Endothelial cell of umbilical vein (primary cell): ENCODE results near the gene PRKAG2. TPM values are rescaled to one million over a fixed set of nuclear protein-coding genes. Genes with fewer than 3 reads are reported as not detected.

Experiments
- BruUV-seq: library from RNA; stranded (reverse); fragments of 400-500 nt; replicated peaks from 2 replicates; lab custom pipeline; 2021; lab: Mats Ljungman, UMichigan
- CTCF ChIA-PET: fragments of 300-600, 350-600 bp; sonication (Branson Sonifier 250); formaldehyde crosslinking; loops from one replicate; lab custom pipeline; 2021; ENCODE audit warnings: antibody characterized with exemption, inconsistent platforms; lab: Charles Lee
- POLR2A ChIA-PET: fragments of 300-600, 350-600 bp; sonication (Branson Sonifier 250); formaldehyde crosslinking; loops from one replicate; lab custom pipeline; 2021; ENCODE audit warnings: antibody characterized with exemption, inconsistent platforms; lab: Charles Lee
- DNase-seq: peaks from one replicate; pipeline ENCODE4 v3.0.0-alpha.2; 2011; ENCODE audit warnings: low read depth, low spot score
- FAIRE-seq: peaks from 2 replicates; lab custom pipeline; 2011; peaks lifted over from hg19 to GRCh38; lab: Jason Lieb, UNC
- H2AFZ ChIP-seq: 2 replicates; pipeline ENCODE4 v1.6.0; 2012; ENCODE audit warnings: low read depth, low read length, control low read depth, inconsistent platforms
- H3K27ac ChIP-seq: 2 replicates; pipeline ENCODE4 v1.5.1; 2011; ENCODE audit warnings: low read depth, mild to moderate bottlenecking, control low read depth, low read length, moderate library complexity; ENCODE audit not compliant: insufficient read depth
- H3K27me3 ChIP-seq, 2 experiments: 2 replicates each; pipeline versions ENCODE4 v1.6.0 to v1.6.1; 2011; ENCODE audit warnings: low read length in 2 of 2, mixed read lengths in 1 of 2; ENCODE audit not compliant: control insufficient read depth in 2 of 2, insufficient read depth in 2 of 2
- H3K36me3 ChIP-seq, 2 experiments: 2 replicates in 1 of 2; 3 replicates in 1 of 2; pipeline ENCODE4 v1.5.1; 2011; ENCODE audit warnings: low read length in 2 of 2, mild to moderate bottlenecking in 1 of 2, moderate library complexity in 1 of 2; ENCODE audit not compliant: control insufficient read depth in 2 of 2, insufficient read depth in 2 of 2; ENCODE audit errors: extremely low read depth in 1 of 2
- H3K4me1 ChIP-seq: 3 replicates; pipeline ENCODE4 v1.5.1; 2011; ENCODE audit warnings: mild to moderate bottlenecking, low read length; ENCODE audit not compliant: control insufficient read depth, insufficient read depth; ENCODE audit errors: extremely low read depth
- H3K4me2 ChIP-seq: 2 replicates; pipeline ENCODE4 v1.6.1; 2011; ENCODE audit warnings: low read length, control low read depth, mixed read lengths; ENCODE audit not compliant: insufficient read depth
- H3K4me3 ChIP-seq, 3 experiments: fragments of 200-600 bp in 1 of 3; sonication (generic), shearing (Covaris generic) in 1 of 3; replicated peaks in 1 of 3; 2 replicates each; pipeline ENCODE4 v1.5.1; 2011 to 2016; ENCODE audit warnings: control low read depth in 3 of 3, low read length in 3 of 3, mild to moderate bottlenecking in 2 of 3, inconsistent platforms in 1 of 3, low read depth in 1 of 3, moderate library complexity in 1 of 3; ENCODE audit not compliant: insufficient read depth in 1 of 3
- H3K79me2 ChIP-seq: 2 replicates; pipeline ENCODE4 v1.6.0; 2012; ENCODE audit warnings: low read length, inconsistent platforms; ENCODE audit not compliant: control insufficient read depth, insufficient read depth
- H3K9ac ChIP-seq: replicated peaks from 2 replicates; pipeline ENCODE3; 2011; ENCODE audit warnings: low read length, control low read depth; ENCODE audit not compliant: insufficient read depth; ENCODE audit errors: extremely low read depth
- H3K9me1 ChIP-seq: replicated peaks from 3 replicates; pipeline ENCODE4 v1.6.0; 2011; ENCODE audit warnings: mild to moderate bottlenecking, low read length; ENCODE audit not compliant: control insufficient read depth, insufficient read depth; ENCODE audit errors: extremely low read depth
- H3K9me3 ChIP-seq: replicated peaks from 2 replicates; pipeline ENCODE4 v1.5.1; 2012; ENCODE audit warnings: low read length, inconsistent platforms; ENCODE audit not compliant: control insufficient read depth, insufficient read depth
- H4K20me1 ChIP-seq: replicated peaks from 2 replicates; pipeline ENCODE3; 2011; ENCODE audit warnings: mild to moderate bottlenecking, low read length; ENCODE audit not compliant: control insufficient read depth, insufficient read depth; ENCODE audit errors: extremely low read depth
- CTCF ChIP-seq, 2 donors: IDR thresholded peaks; 1 replicate in 1 of 2; 2 replicates in 1 of 2; pipeline ENCODE4 v1.5.1; 2011; ENCODE audit warnings: low read length in 2 of 2, mild to moderate bottlenecking in 2 of 2, moderate library complexity in 2 of 2, control low read depth in 1 of 2, inconsistent platforms in 1 of 2, low read depth in 1 of 2; ENCODE audit not compliant: insufficient read depth in 1 of 2; ENCODE audit errors: extremely low read depth in 1 of 2
- EZH2 ChIP-seq: IDR thresholded peaks from 2 replicates; pipeline ENCODE4 v1.6.1; 2012; ENCODE audit warnings: borderline replicate concordance, low read depth, mild to moderate bottlenecking, moderate library complexity, low read length, inconsistent platforms; ENCODE audit not compliant: severe bottlenecking
- FOS ChIP-seq: IDR thresholded peaks from 2 replicates; pipeline ENCODE4 v1.6.1; 2011; ENCODE audit warnings: mild to moderate bottlenecking, low read length, moderate library complexity, borderline replicate concordance; ENCODE audit not compliant: insufficient read depth
- GATA2 ChIP-seq: IDR thresholded peaks from 2 replicates; pipeline ENCODE4 v1.7.0; 2011; ENCODE audit warnings: low read depth, mild to moderate bottlenecking, moderate library complexity, mixed read lengths, low read length; ENCODE audit not compliant: insufficient read length, insufficient read depth
- JUN ChIP-seq: IDR thresholded peaks from 2 replicates; pipeline ENCODE4 v1.6.1; 2011; ENCODE audit warnings: borderline replicate concordance, low read depth; ENCODE audit not compliant: insufficient read length, insufficient read depth
- MAX ChIP-seq: IDR thresholded peaks from 2 replicates; pipeline ENCODE4 v1.6.1; 2011; ENCODE audit not compliant: insufficient read depth, insufficient read length
- MYC ChIP-seq: IDR thresholded peaks from one replicate; pipeline ENCODE4 v1.6.1; 2011; ENCODE audit warnings: mild to moderate bottlenecking, low read depth, low read length
- POLR2A ChIP-seq: IDR thresholded peaks from 2 replicates; pipeline ENCODE4 v1.6.1; 2012; ENCODE audit warnings: low read depth, mild to moderate bottlenecking, control low read depth, low read length
- POLR2AphosphoS5 ChIP-seq: IDR thresholded peaks from 2 replicates; pipeline ENCODE4 v1.6.1; 2012; ENCODE audit warnings: low read depth, mild to moderate bottlenecking, control low read depth, low read length, moderate library complexity; ENCODE audit not compliant: insufficient read depth
- dilution Hi-C: fragments of 300-500 bp; cut with MboI; formaldehyde crosslinking; loops from one replicate; pipeline ENCODE4 v1.15.0; 2019; ENCODE audit warnings: low sequenced_read_pairs; ENCODE audit not compliant: extremely low pct_ligation_motif_present
- intact Hi-C: fragments of 100-400 bp; cut with micrococcal nuclease; formaldehyde crosslinking; loops from one replicate; pipeline ENCODE4 v1.10.0; 2022
- polyA plus RNA-seq, 4 experiments: library from polyadenylated mRNA; depleted of rRNA in 3 of 4; stranded (reverse) in 3 of 4; unstranded in 1 of 4; fragments of >200 nt; gene quantifications; 2 replicates each; pipeline versions ENCODE4 v1.2.1 to v1.2.3, GENCODE V29; 2011 to 2012; ENCODE audit warnings: missing spikeins in 1 of 4
- total RNA-seq: library from RNA; stranded (reverse); gene quantifications from 2 replicates; pipeline ENCODE4 v1.2.3, GENCODE V29; 2021

The PRKAG2 gene
- total and polyA plus RNA-seq, 2 donors (not counting 3 experiments of a cell fraction or from before 2014, with no cell fraction given): 19.3 to 51.5 TPM

- no peak overlapping the region for H2AFZ ChIP-seq
- H3K9me3 ChIP-seq: no peaks in the 10 kb centered on the region
- FAIRE-seq (no peak), DNase-seq (no peak)
- H3K4me2 ChIP-seq: no peak overlapping the region
- H3K27ac ChIP-seq: no peak overlapping the region
- CTCF ChIA-PET: no interaction called here
- dilution Hi-C loops: no loop called here
- H3K27me3 ChIP-seq: peaks cover 3 to 4% of the 10 kb centered on the region in 2 experiments
- no peaks in the 10 kb centered on the region for H4K20me1 ChIP-seq
- no peaks in the 10 kb centered on the region for H3K79me2 ChIP-seq
- H3K4me3 ChIP-seq: no peak overlapping the region
- no TSS peak for BruUV-seq
- TF ChIP-seq JUN (no peak), POLR2A (no peak), POLR2AphosphoS5 (no peak), FOS (no peak), GATA2 (no peak), MAX (no peak), MYC (no peak), EZH2 (no peak), CTCF (IDR thresholded peaks at IDR 0.05; ENCODE audit: extremely low read depth in 1 of 2, insufficient read depth in 1 of 2, low read depth in 1 of 2, low read length in 2 of 2) (no peak)
- H3K4me1 ChIP-seq: no peaks in the 10 kb centered on the region
- no peak overlapping the region for H3K9ac ChIP-seq
- H3K9me1 ChIP-seq: no peaks in the 10 kb centered on the region
- intact Hi-C loops: no loop called here
- POLR2A ChIA-PET: no interaction called here
- H3K36me3 ChIP-seq: no peaks in the 10 kb centered on the region
Measured at GRCh38 chr7:151807846-151808245, 69.1 kb downstream of the PRKAG2 start.
